ENCODE results near the gene C15orf40. TPM values are rescaled to one million over a fixed set of nuclear protein-coding genes. Genes with fewer than 3 reads are reported as not detected.

The C15orf40 gene
- total and polyA plus RNA-seq, 2 of the 13 experiments (the other 11 are each of a cell fraction or from before 2014, with no cell fraction given), result 24.0 to 26.3 TPM

GRCh38 chr15:82985688-82986441, 25.6 kb downstream of the C15orf40 start, which contains the start of gene RAMAC (continued):
- TF ChIP-seq ZBTB40 (IDR thresholded peaks at IDR 0.05), result peak; percentile 66
- peak; percentile 90 for TF ChIP-seq ZBTB40 (CRISPR knock-in tag; IDR thresholded peaks at IDR 0.05)
- no peak for TF ChIP-seq ZNF136 (CRISPR knock-in tag; IDR thresholded peaks at IDR 0.05; ENCODE audit: low read depth)
- TF ChIP-seq ZNF564 (CRISPR knock-in tag; IDR thresholded peaks at IDR 0.05), result peak; percentile 71; the same call in 1 of the 2 replicates
- TF ChIP-seq CEBPB (IDR thresholded peaks at IDR 0.05; ENCODE audit: borderline replicate concordance, low read depth, low read length), result no peak; the same call in 1 of the 2 replicates
- no peak for TF ChIP-seq FOSL1 (CRISPR knock-in tag; IDR thresholded peaks at IDR 0.05; ENCODE audit: borderline replicate concordance)
- no peak for TF ChIP-seq NFE2L2 (IDR thresholded peaks at IDR 0.05; ENCODE audit: low read length)
- peak; percentile 92 for TF ChIP-seq BORCS8-MEF2B (CRISPR knock-in tag; IDR thresholded peaks at IDR 0.05)
- TF ChIP-seq ARID4A (CRISPR knock-in tag; IDR thresholded peaks at IDR 0.05; ENCODE audit: borderline replicate concordance), result peak; percentile 88; the same call in 1 of the 2 replicates
- TF ChIP-seq ZC3H13 (CRISPR knock-in tag; IDR thresholded peaks at IDR 0.05), result peak; percentile 92
- no peak for TF ChIP-seq HNF4G (IDR thresholded peaks at IDR 0.05; ENCODE audit: borderline replicate concordance, low read depth, low read length)
- no peak for TF ChIP-seq HNF4G (CRISPR knock-in tag; IDR thresholded peaks at IDR 0.05; ENCODE audit: borderline replicate concordance, low read depth)
- TF ChIP-seq ZNF660 (CRISPR knock-in tag; IDR thresholded peaks at IDR 0.05; ENCODE audit: borderline replicate concordance, low read depth), result no peak
- peak; percentile 96 for TF ChIP-seq ZNF510 (CRISPR knock-in tag; IDR thresholded peaks at IDR 0.05; ENCODE audit: low read depth)
- no peak for TF ChIP-seq ARNT (IDR thresholded peaks at IDR 0.05)
- no peak for TF ChIP-seq YY1 (IDR thresholded peaks at IDR 0.05; ENCODE audit: insufficient read depth, insufficient replicate concordance, low read depth, low read length)

Measured in HepG2 (cell line).